HG02943 (cell line): ENCODE results near the gene IL10RA.

Source experiments
- ATAC-seq: cut with Tn5 transposase; IDR thresholded peaks from one replicate; pipeline ENCODE4 v1.9.1; 2021; ENCODE audit warnings: mild to moderate bottlenecking, low read depth, moderate library complexity; ENCODE audit not compliant: unreplicated experiment

The IL10RA gene

GRCh38 chr11:117986981-117987574 lies 884 bp downstream of the IL10RA start:
- no peak for ATAC-seq

- no peak for ATAC-seq
Observed at GRCh38 chr11:117989351-117990102, 3.3 kb downstream of the IL10RA start.

- ATAC-seq: no peak
Observed at GRCh38 chr11:117992136-117992535, 5.9 kb downstream of the IL10RA start.

GRCh38 chr11:117992620-117993019 lies 6.4 kb downstream of the IL10RA start:
- no peak for ATAC-seq

GRCh38 chr11:117993988-117994745 lies 8.0 kb downstream of the IL10RA start:
- no peak for ATAC-seq

GRCh38 chr11:117995472-117995871 lies 9.3 kb downstream of the IL10RA start:
- no peak for ATAC-seq

- ATAC-seq: no peak
Observed at GRCh38 chr11:117996058-117996457, 9.9 kb downstream of the IL10RA start.

- ATAC-seq: no peak
Observed at GRCh38 chr11:117997406-117997805, 11.2 kb downstream of the IL10RA start.

GRCh38 chr11:117997823-117998579 lies 11.8 kb downstream of the IL10RA start:
- ATAC-seq: peak; percentile 66

GRCh38 chr11:117998664-117999353 lies 12.6 kb downstream of the IL10RA start:
- ATAC-seq: no peak

- no peak for ATAC-seq
Observed at GRCh38 chr11:117999354-117999993, 13.3 kb downstream of the IL10RA start.

- no peak for ATAC-seq
Observed at GRCh38 chr11:118000067-118000849, 14.1 kb downstream of the IL10RA start.

GRCh38 chr11:118000850-118001228 lies 14.6 kb downstream of the IL10RA start:
- ATAC-seq: no peak

- no peak for ATAC-seq
Observed at GRCh38 chr11:118001494-118001971, 15.3 kb downstream of the IL10RA start.

GRCh38 chr11:118002010-118002540 lies 15.9 kb downstream of the IL10RA start:
- ATAC-seq: no peak

- no peak for ATAC-seq
Observed at GRCh38 chr11:118002541-118003423, 16.6 kb downstream of the IL10RA start.

GRCh38 chr11:118003456-118003855 lies 17.3 kb downstream of the IL10RA start:
- no peak for ATAC-seq
